HG02840 (cell line): Measurements from ENCODE around the gene PKN2.
"Not testable (repeated sequence)": the region's sequence is repeated elsewhere in the genome, so short reads cannot be mapped to it uniquely, and the experiment has no call there.

ENCODE experiments used
- ATAC-seq: cut with Tn5 transposase; IDR thresholded peaks from one replicate; pipeline ENCODE4 v1.9.1; 2021; ENCODE audit warnings: mild to moderate bottlenecking, moderate library complexity, moderate number of reproducible peaks; ENCODE audit not compliant: unreplicated experiment, low FRiP score

Gene PKN2

DNA sequence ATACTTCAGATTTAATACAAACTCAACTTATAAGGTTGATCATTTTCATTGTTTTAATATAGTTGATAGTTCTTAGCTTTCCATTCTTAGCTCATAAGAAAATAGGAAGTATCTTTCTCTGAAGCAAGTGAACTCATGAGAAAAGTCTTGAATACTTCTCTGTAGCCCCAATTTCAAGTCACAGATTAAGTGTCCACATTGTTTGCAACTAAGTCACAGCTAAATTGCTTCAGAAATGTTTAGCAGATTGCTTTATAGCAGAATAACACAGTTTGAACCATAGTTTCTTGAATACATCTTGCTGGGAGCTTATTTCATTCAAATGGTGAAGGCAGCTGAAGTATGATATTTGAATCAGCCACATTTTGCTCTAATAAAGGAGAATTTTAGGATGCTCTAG, 10.6 kb upstream of the PKN2 start:
- ATAC-seq: no peak

DNA sequence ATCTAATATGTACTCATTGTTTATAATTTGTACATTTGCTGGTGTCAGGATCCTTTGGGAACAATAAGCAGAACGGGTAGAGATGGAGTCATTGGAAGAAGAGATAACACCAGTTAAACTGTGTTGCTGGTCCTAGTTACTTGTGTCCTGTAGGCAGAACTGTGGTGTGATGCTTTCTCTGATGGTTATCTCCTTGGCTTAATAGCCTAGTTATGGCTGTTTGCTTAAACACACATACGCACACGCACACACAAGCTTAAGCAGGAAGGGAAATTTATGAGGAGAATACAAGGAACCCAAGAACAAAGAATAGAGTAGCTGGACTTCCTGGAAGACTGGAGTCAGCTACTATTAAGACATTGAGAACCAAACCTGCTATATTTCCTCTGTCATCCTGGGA, 5.7 kb upstream of the PKN2 start:
- ATAC-seq: no peak

DNA sequence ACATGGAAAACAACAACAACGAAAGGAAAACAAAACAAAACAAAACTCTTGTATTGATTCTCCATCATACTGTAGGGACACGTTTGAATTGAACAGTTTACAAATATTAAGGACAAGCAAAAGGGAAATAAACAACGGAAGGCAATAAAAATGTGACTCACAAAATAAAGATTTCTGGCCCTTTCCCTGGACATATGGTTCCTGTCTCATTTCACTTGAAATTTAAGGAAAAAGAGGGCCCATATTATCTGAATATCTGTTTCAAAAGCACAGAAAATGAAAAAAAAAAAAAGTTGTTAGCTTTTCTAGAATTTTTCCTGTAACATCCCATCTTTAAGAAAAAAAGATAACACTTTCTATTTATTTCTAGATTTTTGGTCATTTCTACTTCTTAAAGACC, 3.6 kb upstream of the PKN2 start:
- ATAC-seq: no peak

DNA sequence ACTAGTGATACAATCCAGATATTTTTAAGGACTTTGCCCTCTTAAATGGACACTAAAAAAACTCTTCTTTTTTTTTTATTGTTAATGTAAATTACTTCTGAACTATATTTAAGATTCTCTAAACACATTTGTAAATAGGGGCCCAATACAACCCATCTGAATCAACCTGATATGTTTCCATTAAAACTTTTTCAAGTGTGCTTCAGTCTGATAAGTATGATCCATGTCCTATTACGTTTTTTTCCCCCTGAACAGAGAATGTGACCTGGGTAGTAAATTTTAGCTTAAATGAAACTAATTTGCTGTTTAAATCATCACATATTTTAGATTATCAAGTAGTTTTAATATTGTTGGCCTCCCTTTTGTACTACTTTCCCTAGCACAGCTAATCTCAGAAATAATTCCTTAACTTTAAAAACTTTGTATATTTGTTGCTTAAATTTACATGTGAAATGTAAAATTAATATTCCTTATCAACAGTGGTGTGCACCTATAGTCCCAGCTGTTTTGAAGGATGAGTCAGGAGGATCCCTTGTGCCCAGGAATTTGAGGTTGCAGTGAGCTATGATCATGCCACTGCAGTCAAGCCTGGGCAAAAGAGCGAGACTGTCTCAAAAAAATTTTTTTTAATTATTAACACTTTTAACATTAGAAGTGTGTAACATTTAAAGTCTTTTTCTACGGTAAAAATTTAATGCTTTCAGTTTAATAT, 3.0 kb upstream of the PKN2 start:
- no peak for ATAC-seq

DNA sequence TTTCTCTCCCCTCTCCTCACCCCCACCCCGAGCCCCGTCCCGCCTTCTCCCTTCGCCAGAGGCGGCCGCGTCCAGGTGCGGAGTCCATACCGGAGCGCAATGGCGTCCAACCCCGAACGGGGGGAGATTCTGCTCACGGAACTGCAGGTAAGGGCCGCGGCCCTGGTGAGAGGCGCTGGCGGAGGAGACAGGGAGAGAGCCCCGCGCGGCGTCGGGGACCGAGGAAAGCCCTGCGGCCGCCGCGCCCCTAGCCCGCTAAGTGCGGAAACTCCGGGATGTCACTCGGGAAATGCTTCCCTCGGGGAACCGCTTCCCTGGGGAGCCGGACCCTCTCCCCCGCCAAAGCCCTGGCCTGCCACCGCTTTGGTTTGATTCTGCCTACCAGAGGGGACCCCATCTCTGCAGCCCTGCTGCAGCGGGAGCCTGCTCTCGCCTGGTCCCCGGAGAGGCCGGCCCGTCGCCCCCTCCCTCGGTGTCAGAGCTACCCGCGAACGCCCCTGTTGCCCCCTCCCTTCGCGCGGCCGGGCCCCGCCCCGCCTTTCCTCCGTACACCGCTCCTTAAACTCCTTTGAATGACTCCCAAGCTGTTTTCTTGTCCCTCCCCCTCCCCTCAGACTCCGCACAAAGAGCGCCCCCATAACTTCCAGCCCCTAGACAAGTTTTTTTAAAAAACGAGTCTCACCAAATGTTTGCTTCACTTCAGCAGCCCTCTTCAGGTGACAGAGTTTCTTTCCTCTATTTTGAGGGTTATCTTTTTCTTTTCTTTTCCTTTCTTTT, 597 bp downstream of the PKN2 start:
- peak; percentile 42 for ATAC-seq

DNA sequence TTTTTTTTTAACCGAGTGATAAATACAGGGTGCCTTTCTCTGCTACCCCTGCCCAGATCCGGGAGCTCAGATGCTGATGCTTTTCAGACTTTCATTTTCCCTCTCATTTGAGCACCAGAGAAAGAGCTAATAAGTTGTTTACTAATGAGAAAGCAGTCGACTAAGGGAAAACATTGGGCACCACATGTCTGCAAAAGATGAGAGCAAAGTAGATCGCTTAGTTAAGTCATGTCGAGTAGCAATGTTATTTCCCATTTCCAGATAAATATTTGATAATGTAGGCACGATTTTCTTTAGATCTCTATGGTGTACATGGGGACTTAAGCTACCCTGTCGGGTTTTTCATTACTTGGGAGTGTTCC, 1.2 kb downstream of the PKN2 start:
- no peak for ATAC-seq

DNA sequence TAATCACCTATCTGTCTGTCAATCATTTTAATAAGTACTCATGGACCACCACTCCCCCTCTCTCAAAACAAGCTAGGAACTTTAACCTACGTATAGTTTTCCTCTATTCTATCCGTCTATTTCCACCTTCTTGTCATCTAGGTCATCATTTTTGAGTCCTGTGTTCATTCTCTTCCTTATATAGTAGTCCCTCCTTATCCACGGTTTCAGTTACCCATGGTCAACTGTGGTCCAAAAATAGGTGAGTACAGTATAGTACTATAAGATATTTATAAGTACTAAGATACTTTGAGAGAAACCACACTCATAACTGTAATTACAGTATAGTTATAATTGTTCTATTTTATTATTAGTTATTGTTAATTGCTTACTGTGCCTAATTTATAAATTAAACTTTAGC, 7.5 kb downstream of the PKN2 start:
- ATAC-seq: no peak

DNA sequence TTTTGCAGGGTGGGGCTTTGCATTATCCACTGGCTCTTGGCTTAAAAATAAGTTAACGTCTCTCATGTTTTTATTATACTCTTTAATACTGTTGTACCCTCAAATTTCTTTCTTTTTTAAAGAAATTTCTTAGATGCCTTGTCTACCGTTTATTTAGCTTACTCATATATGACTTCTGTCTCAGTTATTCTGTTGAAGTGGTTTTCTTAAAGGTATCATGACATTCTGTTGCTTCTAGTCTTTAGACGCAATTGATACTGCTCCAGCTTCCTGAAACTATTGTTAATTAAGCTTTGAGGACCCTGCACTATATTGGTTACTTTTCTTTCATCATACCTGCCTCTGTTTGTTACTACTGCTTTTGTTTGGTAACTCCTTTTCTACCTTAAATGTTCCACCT, 11.7 kb downstream of the PKN2 start:
- no peak for ATAC-seq

DNA sequence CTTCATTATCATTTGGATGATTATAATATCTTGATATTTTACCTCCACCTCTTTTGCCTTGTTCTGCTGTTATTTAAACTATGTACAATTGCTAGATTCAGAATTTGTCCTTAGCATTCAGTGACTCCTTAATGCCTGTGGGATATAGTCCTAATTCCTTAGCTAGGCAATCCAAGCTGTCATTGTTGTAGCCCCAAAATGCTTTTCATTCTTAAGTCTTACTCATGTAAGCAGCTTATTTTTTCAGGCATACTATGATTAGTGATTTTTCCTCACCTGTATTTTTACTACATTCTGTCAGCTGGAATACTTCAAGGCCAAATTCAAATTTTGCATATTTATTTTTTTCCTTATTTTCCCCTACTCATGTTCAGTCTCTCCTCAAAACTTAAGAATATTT, 13.4 kb downstream of the PKN2 start:
- ATAC-seq: no peak

DNA sequence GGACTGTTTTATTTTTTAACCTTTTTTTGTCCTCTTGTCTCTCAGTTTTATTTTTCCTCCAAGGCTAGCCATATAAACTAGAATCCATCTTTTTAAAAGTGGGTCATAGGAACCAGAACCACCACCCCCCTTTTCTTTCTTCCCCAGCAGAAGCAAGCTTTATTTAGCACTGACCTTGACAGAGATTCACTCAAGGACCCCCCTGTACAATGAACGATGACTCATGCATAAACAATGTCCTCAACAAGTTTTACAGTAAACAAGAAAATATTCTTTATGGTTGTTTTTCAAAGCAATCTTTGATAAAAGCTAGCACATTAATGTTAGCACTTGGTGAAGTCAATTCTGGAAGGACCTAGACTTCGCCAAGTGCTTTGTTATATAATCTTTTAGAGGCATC, 14.1 kb downstream of the PKN2 start:
- no peak for ATAC-seq

DNA sequence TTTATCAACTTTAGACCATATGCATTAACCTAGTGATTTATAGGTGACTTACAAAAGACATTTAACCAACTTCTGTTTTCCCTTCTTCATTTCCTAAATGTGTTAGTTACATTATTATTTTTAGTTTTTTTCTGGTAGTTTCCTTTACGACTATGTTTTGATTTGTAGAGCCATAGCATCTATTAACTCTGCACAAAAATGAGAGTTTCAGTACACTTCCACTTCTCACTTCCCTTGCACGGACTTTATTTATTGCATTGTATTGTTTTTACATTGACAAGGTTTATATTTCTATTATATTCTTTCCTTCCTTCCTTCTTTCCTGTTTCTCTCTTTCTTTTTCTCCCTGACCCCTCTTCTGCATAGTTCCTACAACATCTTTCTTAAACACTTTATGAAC, 14.7 kb downstream of the PKN2 start:
- ATAC-seq: no peak

DNA sequence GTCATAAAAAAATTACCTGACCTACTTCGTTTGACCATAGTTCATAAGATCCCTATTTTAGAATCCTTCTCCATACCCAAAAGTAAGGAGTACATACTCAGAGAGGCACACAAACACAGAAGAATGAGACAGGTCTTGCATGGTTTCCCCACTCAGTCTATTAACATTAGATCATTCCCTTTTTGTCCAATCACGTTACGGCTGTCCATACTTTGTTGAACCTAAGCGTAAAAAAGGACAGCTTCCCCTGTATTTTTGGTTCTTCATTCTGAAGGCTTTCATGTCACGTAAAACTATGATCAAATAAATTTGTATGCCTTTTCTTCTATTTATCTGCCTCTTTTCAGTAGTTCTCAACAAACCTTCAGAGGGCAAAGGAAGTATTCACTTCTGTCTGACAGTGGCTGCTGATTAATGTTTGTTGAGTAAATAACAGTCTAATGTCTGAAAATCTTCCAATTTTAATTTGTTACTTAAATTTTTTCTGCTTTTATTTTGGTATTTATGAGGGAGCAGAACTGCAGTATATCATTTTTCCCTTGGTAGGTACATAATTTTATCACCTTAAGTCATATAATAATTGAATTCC, 16.4 kb downstream of the PKN2 start:
- no peak for ATAC-seq

DNA sequence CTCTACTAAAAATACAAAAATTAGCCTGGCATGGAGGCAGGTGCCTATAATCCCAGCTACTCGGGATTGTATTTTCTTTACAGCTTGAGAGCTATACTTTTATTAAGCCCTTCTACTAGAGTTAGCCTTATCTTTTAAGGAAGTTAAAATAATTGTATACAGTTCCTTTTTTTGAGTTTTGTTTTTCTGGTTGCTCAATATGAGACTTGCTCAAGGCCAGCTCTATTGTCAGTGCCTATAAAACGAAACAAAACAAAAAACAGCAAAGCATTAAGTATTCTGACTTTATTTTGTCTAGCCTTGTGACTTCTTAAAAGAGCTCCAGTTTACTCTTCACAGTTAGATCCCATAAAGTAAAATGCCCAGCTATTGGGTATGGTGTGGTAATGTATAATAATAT, 17.2 kb downstream of the PKN2 start:
- ATAC-seq: peak; percentile 78

DNA sequence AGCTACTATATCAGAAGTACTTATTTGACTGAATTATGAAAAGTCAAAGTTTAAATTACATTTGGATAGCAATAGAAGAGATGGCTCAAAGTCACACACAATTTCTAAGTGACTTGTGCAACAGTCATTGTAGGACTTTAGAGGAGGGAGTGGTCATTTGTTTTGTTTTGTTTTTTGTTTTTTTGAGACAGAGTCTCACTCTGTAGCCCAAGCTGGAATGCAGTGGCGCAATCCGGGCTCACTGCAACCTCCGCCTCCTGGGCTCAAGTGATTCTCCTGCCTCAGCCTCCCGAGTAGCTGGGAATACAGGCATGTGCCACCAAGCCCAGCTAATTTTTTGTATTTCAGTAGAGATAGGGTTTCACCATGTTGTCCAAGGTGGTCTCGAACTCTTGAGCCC, 17.7 kb downstream of the PKN2 start:
- not testable (repeated sequence) for ATAC-seq

DNA sequence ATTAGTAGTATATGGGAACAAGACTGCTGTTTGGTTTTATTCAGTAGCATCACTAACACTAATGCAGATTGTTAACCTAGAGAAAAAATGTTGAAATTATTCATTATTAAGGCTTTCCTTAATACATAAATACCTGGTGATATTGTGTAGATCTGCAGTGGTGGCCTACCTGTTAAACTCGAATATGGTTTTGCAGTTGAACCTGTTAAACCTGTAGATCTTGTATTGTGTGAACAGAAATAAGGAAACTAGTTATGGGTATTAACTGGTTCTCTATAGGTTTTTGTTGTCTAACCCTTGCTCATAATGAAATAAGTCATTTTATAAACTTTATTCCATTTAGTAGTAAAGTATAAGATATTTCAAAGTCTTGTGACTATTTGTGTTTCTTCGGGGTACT, 23.9 kb downstream of the PKN2 start:
- no peak for ATAC-seq

DNA sequence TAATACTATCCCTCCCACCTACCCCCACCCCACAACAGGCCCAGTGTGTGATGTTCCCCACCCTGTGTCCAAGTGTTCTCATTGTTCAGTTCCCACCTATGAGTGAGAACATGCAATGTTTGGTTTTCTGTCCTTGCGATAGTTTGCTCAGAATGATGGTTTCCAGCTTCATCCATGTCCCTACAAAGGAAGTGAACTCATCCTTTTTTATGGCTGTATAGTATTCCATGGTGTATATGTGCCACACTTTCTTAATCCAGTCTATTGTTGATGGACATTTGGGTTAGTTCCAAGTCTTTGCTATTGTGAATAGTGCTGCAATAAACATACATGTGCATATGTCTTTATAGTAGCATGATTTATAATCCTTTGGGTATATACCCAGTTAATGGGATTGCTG, 28.8 kb downstream of the PKN2 start:
- not testable (repeated sequence) for ATAC-seq

DNA sequence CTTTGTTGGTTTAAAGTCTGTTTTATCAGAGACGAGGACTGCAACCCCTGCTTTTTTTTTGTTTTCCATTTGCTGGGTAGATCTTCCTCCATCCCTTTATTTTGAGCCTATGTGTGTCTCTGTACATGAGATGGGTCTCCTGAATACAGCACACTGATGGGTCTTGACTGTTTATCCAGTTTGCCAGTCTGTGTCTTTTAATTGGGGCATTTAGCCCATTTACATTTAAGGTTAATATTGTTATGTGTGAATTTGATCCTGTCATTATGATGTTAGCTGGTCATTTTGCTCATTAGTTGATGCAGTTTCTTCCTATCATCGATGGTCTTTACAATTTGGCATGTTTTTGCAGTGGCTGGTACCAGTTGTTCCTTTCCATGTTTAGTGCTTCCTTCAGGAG, 32.5 kb downstream of the PKN2 start:
- not testable (repeated sequence) for ATAC-seq

DNA sequence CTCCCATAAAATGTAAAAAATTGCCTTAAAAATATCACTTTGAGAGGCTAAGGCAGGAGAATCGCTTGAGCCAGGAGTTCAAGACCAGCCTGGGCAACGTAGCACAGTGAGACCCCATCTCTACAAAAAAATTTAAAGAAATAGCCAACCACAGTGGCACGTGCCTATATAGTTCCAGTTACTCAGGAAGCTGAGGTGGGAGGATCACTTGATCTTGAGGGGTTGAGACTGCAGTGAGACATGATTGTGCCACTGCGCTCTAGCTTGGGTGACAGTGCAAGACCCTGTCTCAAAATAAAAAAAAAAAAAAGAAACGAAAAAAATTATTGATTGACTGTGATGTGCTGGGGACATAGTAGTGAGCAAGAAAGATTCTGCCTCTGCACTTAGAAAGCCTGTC, 38.4 kb downstream of the PKN2 start:
- no peak for ATAC-seq

DNA sequence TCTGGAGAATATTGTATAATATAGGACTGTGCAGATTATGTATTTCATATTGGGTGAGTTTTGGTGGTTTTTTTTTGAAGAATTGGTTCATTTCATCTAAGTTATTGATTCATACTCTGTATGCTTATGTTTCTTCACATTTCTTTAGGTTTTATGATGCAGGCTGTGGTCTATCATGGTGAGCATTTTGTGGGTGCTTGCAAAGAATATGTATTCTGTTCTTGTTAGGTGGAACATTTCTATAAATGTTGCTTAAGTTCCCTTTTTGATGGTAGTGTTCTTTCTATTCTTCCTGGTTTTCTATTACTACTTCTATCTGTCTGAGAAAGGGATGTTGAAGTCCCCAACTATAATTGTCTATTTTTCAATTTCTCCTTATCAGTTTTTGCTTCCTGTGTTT, 42.6 kb downstream of the PKN2 start:
- ATAC-seq: no peak

DNA sequence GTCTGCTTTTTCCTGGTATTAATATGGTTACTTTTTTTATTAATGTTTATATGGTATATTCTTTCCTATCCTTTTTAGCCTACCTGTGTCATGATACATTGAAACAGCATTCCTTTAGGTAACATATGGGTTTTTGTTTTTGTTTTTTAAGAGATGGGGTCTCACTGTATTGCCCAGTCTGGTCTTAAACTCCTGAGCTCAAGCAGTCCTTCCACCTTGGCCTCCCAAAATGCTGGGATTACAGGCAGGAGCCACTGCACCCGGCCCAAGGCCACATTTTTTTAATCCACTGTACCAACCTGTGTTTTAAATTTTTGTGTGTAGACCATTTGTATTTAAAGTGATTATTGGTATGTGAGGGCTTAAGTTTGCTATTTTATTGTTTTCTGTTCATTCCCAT, 43.1 kb downstream of the PKN2 start:
- no peak for ATAC-seq

DNA sequence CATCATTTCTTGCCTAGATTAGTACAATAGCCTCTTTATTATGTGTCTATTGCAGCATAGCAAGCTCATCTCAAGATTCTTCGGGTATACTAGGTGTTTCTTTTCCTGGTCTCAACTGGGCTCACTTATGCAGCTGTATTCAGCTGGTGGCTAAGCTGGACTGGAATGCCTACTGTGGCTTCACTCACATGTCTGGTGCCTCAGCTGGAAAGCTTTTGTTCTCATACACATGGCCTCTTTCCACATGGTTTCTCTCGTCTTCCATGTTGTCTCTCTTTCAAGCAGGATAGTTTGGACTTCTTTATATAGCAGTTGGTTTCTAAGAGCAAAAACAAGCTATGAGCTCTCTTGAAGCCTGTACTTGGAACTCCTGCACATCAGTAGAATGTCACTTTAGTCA, 45.2 kb downstream of the PKN2 start:
- ATAC-seq: no peak

DNA sequence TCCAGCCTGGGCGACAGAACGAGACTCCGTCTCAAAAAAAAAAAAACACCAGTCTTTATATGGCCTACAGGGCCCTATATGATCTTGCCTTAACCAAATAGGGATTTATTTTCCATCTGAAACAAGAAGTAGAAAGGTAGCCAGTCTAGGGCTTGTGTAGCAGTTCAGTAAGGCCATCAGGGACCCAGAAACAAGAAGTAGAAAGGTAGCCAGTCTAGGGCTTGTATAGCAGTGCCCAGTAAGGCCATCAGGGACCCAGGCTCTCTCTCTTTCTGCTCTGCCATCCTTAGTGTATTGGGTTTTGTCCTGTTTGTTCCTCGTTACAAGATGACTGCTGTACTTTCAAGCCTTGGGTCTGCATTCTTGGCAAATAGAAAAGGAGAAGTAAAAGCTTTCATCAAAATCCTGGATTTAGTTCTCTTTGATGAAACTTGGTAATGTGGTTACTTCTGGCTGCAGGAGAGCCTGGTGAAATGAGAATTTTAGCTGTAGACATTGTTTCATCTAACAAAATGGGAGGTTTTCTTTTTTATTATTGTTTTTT, 46.1 kb downstream of the PKN2 start:
- ATAC-seq: no peak
